GM12875 (cell line): Measurements from ENCODE around the gene TEX261.

ENCODE experiments used
- H3K4me3 ChIP-seq: one replicate; pipeline ENCODE4 v1.5.1; 2011; ENCODE audit warnings: low read depth, low read length, control low read depth
- TF ChIP-seq, protein P1 (sequence below): IDR thresholded peaks from 2 replicates; pipeline ENCODE4 v1.5.1; 2011; ENCODE audit warnings: low read depth, mild to moderate bottlenecking, control low read depth, inconsistent platforms, low read length, moderate library complexity, borderline replicate concordance; ENCODE audit not compliant: insufficient read depth

Gene TEX261

DNA sequence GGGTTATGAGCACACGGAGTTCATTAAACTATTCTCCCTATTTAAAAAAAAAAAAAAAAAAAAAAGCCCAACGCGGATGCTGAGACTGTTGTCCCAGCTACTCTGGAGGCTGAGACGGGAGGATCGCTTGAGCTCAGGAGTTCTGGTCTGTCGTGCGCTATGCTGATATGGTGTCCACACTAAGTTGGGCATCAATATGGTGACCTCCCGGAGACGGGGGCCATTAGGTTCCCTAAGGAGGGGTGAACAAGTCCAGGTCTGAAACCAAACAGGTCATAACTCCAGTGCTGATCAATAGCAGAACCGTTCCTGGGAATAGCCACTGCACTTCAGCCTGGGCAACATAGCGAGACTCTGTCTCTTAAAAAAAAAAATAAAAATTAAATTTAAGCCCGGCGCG, 29.2 kb downstream of the TEX261 start:
- peak overlapping the region; percentile 48 for H3K4me3 ChIP-seq

GRCh38 chr2:70964596-70965386, 29.9 kb downstream of the TEX261 start:
- TF ChIP-seq, protein P1, sequence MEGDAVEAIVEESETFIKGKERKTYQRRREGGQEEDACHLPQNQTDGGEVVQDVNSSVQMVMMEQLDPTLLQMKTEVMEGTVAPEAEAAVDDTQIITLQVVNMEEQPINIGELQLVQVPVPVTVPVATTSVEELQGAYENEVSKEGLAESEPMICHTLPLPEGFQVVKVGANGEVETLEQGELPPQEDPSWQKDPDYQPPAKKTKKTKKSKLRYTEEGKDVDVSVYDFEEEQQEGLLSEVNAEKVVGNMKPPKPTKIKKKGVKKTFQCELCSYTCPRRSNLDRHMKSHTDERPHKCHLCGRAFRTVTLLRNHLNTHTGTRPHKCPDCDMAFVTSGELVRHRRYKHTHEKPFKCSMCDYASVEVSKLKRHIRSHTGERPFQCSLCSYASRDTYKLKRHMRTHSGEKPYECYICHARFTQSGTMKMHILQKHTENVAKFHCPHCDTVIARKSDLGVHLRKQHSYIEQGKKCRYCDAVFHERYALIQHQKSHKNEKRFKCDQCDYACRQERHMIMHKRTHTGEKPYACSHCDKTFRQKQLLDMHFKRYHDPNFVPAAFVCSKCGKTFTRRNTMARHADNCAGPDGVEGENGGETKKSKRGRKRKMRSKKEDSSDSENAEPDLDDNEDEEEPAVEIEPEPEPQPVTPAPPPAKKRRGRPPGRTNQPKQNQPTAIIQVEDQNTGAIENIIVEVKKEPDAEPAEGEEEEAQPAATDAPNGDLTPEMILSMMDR: peak; percentile 95
- H3K4me3 ChIP-seq: peak overlapping the region; percentile 48

More for the DNA sequence above, 29.2 kb downstream of the TEX261 start:
- TF ChIP-seq, protein P1: no peak

DNA sequence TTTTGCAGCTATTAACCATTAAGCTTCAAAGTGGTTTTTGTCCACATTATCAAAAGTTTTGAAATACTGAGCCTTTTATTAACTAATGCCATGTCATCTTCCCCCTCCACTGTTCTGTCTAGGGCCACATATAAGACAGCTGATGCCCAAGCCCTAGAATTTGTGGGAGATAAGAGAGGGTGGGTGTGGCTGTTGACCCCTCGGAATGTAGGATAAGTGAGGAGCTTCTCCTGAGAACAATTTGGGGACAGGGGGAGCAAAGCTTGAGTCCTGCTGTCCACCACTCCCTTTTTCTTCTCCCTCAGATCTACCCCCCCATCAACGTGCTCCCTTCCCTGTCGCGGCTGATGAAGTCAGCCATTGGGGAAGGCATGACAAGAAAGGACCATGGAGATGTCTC, 30.5 kb downstream of the TEX261 start:
- TF ChIP-seq, protein P1: no peak
- H3K4me3 ChIP-seq: no peak overlapping the region

DNA sequence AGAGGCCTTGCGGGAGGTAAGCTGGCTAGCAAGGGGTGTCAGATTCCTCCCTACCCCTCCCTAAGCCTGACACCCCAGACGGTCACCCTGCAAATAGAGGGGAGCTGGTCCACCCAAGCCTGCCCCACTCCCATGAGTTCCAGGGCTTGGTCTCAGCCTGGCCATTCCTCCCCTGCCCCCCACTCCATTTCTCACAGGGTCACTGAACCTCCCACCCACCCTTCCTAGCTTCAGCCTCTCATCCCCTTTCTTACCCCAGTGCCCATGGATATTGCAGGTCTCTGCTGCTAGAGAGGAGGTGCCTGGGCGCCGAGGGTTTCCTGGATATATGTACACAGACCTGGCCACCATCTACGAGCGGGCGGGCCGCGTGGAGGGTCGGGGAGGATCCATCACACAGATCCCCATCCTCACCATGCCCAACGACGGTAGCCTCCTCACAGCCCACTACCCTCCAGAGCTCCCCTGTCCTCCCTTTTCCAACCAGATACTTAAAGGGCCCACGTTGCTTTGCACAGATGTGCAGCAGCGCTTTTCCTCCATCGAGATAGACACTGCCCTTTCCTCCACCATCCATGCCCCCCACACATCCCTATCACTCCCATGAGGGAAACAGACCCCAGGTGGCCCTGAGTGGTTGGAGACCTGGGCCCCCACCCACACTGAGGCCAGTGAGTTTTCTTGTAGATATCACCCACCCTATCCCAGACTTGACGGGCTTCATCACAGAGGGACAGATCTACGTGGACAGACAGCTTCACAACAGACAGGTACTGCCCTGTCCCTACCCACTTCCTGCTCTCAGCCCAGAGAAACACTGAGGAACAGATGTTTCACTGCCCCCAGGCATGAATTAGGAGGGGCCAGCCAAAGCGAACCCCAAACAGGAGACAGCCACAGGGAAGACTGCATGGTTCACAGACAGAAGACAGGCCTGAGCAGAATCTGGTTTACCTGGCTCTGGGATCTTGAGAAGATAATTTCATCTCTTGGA, 31.5 kb downstream of the TEX261 start:
- TF ChIP-seq, protein P1: no peak
- no peak overlapping the region for H3K4me3 ChIP-seq

DNA sequence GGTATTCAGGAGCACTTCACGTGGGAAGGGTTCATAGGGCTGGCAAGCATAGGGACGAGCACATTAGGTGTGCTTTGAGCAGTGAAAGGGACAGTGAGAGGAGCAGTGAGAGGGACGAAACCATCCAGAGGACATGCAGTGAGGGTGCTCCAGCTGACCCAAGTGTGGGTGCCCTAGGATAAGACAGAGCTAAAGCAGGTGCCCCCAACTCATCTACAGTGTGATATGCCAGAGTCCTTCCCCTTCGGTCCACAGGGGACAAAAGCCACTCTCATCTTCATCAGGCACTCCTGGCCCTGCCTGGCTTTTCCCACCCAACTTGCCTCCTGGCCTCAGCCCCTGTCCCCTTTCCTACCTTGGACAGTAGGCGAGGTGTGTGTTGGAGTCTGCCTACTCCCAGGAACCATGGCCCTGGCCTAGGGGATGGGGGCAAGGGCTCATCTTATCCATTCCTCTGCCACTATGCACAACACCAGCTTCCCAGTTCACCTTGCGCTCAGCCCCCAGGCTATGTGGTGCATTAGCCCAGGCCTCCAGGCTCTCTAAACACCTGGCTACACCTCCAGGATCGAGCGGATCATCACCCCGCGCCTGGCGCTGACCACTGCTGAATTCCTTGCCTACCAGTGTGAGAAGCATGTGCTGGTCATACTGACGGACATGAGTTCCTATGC, 32.3 kb downstream of the TEX261 start:
- TF ChIP-seq, protein P1: no peak
- no peak overlapping the region for H3K4me3 ChIP-seq

DNA sequence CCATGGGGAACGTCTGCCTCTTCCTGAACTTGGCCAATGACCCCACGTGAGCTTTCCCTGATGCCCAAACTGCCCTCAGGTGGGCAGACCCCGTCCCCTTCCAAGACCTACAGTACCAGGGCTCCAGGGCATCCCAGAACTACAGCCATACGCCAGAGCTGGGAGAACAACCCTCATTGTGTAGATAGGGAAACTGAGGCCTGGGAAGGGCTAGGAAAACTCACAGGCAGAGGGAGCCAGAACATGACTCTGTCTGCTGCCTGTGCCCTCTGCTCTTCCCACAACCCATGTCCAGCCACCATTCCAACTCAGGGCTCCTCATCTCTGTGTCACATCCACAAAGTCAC, 33.1 kb downstream of the TEX261 start:
- H3K4me3 ChIP-seq: no peak overlapping the region
- TF ChIP-seq, protein P1: no peak
